ENCODE results near the gene DNAH5. TPM values are rescaled to one million over a fixed set of nuclear protein-coding genes. Genes with fewer than 3 reads are reported as not detected.
"Not testable (repeated sequence)": the region's sequence is repeated elsewhere in the genome, so short reads cannot be mapped to it uniquely, and the experiment has no call there.

DNAH5 gene
- total RNA-seq, 4 donors from 2014 or later: 0.19 to 0.91 (median 0.22) TPM; not detected in 1

- DNase-seq: no peak
- Histone ChIP-seq H3K9me3 (no peaks in the 10 kb centered on the region), H3K4me3 (no peak overlapping the region), H3K27me3 (peaks cover 0 to 18% (median 0%) of the 10 kb centered on the region in 4 donors), H3K4me1 (no peaks in the 10 kb centered on the region), H3K27ac (no peak overlapping the region), H3K36me3 (no peaks in the 10 kb centered on the region)
- intact Hi-C loops (cut with DNase I): no loop called here
- 23 to 59% methylated on average over 2 of the region's 2 CpGs for WGBS, 2 donors
- no peak for TF ChIP-seq POLR2A (IDR thresholded peaks at IDR 0.05)
- TF ChIP-seq CTCF (IDR thresholded peaks at IDR 0.05): no peak
Observed at GRCh38 chr5:13990896-13991295, 46.4 kb upstream of the DNAH5 start.

- TF ChIP-seq CTCF (IDR thresholded peaks at IDR 0.05) (no peak), POLR2A (IDR thresholded peaks at IDR 0.05) (no peak)
- no peak for DNase-seq
- WGBS, 2 donors: 92% methylated on average over 2 of the region's 2 CpGs
- Histone ChIP-seq H3K27ac (no peak overlapping the region), H3K36me3 (no peaks in the 10 kb centered on the region), H3K27me3 (peaks cover 0 to 23% (median 0%) of the 10 kb centered on the region in 4 donors), H3K4me1 (no peaks in the 10 kb centered on the region), H3K4me3 (no peak overlapping the region), H3K9me3 (no peaks in the 10 kb centered on the region)
- intact Hi-C loops (cut with DNase I): loop anchor here (10.0 kb wide), 2 partner anchors 285 to 375 kb away; no protein-coding TSS in a partner anchor
Observed at GRCh38 chr5:13989832-13990231, 45.3 kb upstream of the DNAH5 start.

- Histone ChIP-seq H3K4me3 (no peak overlapping the region), H3K36me3 (no peaks in the 10 kb centered on the region), H3K4me1 (no peaks in the 10 kb centered on the region), H3K27me3 (peaks cover 0 to 20% (median 0%) of the 10 kb centered on the region in 4 donors), H3K27ac (no peak overlapping the region), H3K9me3 (no peaks in the 10 kb centered on the region)
- WGBS, 2 donors: 12 to 20% methylated on average over 7 of the region's 7 CpGs
- DNase-seq: no peak
- intact Hi-C loops (cut with DNase I): loop anchor here (10.0 kb wide), 2 partner anchors 287 to 377 kb away; no protein-coding TSS in a partner anchor
- TF ChIP-seq CTCF (IDR thresholded peaks at IDR 0.05): peak; percentile 60 to 88 (median 84)
- no peak for TF ChIP-seq POLR2A (IDR thresholded peaks at IDR 0.05)
Observed at GRCh38 chr5:13987843-13988464, 43.5 kb upstream of the DNAH5 start.

GRCh38 chr5:13985731-13986418 lies 41.4 kb upstream of the DNAH5 start:
- TF ChIP-seq POLR2A (IDR thresholded peaks at IDR 0.05) (no peak), CTCF (IDR thresholded peaks at IDR 0.05) (no peak)
- Histone ChIP-seq H3K9me3 (no peaks in the 10 kb centered on the region), H3K27ac (no peak overlapping the region), H3K36me3 (no peaks in the 10 kb centered on the region), H3K4me1 (no peaks in the 10 kb centered on the region), H3K4me3 (no peak overlapping the region), H3K27me3 (peaks cover 0 to 27% (median 0%) of the 10 kb centered on the region in 4 donors)
- intact Hi-C loops (cut with DNase I): loop anchor here (10.0 kb wide), 2 partner anchors 289 to 379 kb away; no protein-coding TSS in a partner anchor
- WGBS, 2 donors: 26 to 60% methylated on average over 8 to 12 of the region's 12 CpGs
- DNase-seq: no peak

- WGBS, 2 donors: 88 to 92% methylated on average over 3 to 5 of the region's 5 CpGs
- H3K9me3 ChIP-seq: not testable (repeated sequence)
- intact Hi-C loops (cut with DNase I): loop anchor here (10.0 kb wide), 2 partner anchors 290 to 380 kb away; no protein-coding TSS in a partner anchor
Observed at GRCh38 chr5:13984888-13985287, 40.4 kb upstream of the DNAH5 start.

More at GRCh38 chr5:13984888-13985287, 40.4 kb upstream of the DNAH5 start:
- H3K27ac ChIP-seq, DNase-seq, H3K4me1 ChIP-seq, H3K4me3 ChIP-seq, H3K36me3 ChIP-seq: not testable (repeated sequence)
- peaks cover 0 to 32% (median 0%) of the 10 kb centered on the region in 4 donors for H3K27me3 ChIP-seq

Data from esophagus squamous epithelium (tissue), 5 donors.